Spleen (tissue), 7 donors: ENCODE results near the gene RBM18.

Experiments
- CTCF ChIP-seq, 11 experiments: fragments of 200-600 bp in 7 of 11; fragments of 450-650 bp in 4 of 11; sonication (generic) in 4 of 11; IDR thresholded peaks in 8 of 11; conservative IDR thresholded peaks in 3 of 11; 1 replicate in 7 of 11; 2 replicates in 4 of 11; pipeline versions ENCODE4 v1.4.0 to v1.8.0; 2016 to 2021; ENCODE audit warnings: antibody characterized with exemption in 11 of 11, inconsistent platforms in 4 of 11, mild to moderate bottlenecking in 1 of 11
- POLR2A ChIP-seq, 3 donors: fragments of 450-650 bp; IDR thresholded peaks; one replicate each; pipeline ENCODE4 v1.5.1; 2017; ENCODE audit warnings: antibody characterized with exemption in 3 of 3, mild to moderate bottlenecking in 1 of 3
- POLR2AphosphoS5 ChIP-seq, 3 donors: sonication (generic); formaldehyde crosslinking; IDR thresholded peaks; one replicate each; pipeline ENCODE4 v1.5.1; 2017; ENCODE audit warnings: antibody characterized with exemption in 3 of 3
- donor health status: DM: no; HTN: no; CAD: no; lungs with moderate emphysema.
- donor health status: DM: no; HTN: no; CAD: no.
- donor health status: DM: no; HTN: no; CAD: no.

GRCh38 chr9:122228568-122229484, 35.8 kb downstream of the RBM18 start, which contains the start of gene LHX6:
- TF ChIP-seq POLR2AphosphoS5 (IDR thresholded peaks at IDR 0.05) (no peak), POLR2A (IDR thresholded peaks at IDR 0.05) (no peak), CTCF (IDR thresholded peaks at IDR 0.05 in 8 of 11, conservative IDR thresholded peaks at IDR 0.05 in 3 of 11) (no peak)
